Posterior cingulate gyrus (tissue), 11 donors: Measurements from ENCODE around the gene SLCO4A1.

Experiments used
- DNase-seq, 10 donors: peaks; one replicate each; pipeline versions ENCODE4 v3.0.0 to v3.0.0-alpha.2; 2020 to 2021; ENCODE audit warnings: mixed read lengths in 3 of 10
- intact Hi-C: fragments of 100-400 bp; cut with DNase I; formaldehyde crosslinking; loops from one replicate; pipeline ENCODE4 v1.15.1; 2023

The SLCO4A1 gene

GRCh38 chr20:62693524-62693922, 51.2 kb downstream of the SLCO4A1 start:
- intact Hi-C loops = no loop called here

GRCh38 chr20:62694106-62694505, 51.8 kb downstream of the SLCO4A1 start:
- no peak for DNase-seq
- intact Hi-C loops = no loop called here

More at GRCh38 chr20:62693524-62693922, 51.2 kb downstream of the SLCO4A1 start:
- no peak for DNase-seq

- DNase-seq = peak in 1 of 10 donors; percentile 77
- intact Hi-C loops = no loop called here
Observed at GRCh38 chr20:62694868-62695267, 52.6 kb downstream of the SLCO4A1 start.

GRCh38 chr20:62695448-62696414, 53.4 kb downstream of the SLCO4A1 start:
- DNase-seq = peak in 2 of 10 donors; percentile 38 to 66

GRCh38 chr20:62696434-62696957, 54.2 kb downstream of the SLCO4A1 start:
- intact Hi-C loops = no loop called here
- peak in 1 of 10 donors; percentile 17 for DNase-seq

More at GRCh38 chr20:62695448-62696414, 53.4 kb downstream of the SLCO4A1 start:
- intact Hi-C loops = no loop called here

GRCh38 chr20:62696989-62697388, 54.7 kb downstream of the SLCO4A1 start:
- intact Hi-C loops = no loop called here
- peak in 1 of 10 donors; percentile 31 for DNase-seq

GRCh38 chr20:62697468-62697912, 55.2 kb downstream of the SLCO4A1 start:
- intact Hi-C loops = no loop called here
- DNase-seq = peak in 8 of 10 donors; percentile 23 to 93 (median 60)

GRCh38 chr20:62698231-62698630, 55.9 kb downstream of the SLCO4A1 start:
- intact Hi-C loops = no loop called here
- peak in 2 of 10 donors; percentile 65 to 67 for DNase-seq

- peak in 2 of 10 donors; percentile 59 to 62 for DNase-seq
- intact Hi-C loops = no loop called here
Observed at GRCh38 chr20:62699296-62699695, 57.0 kb downstream of the SLCO4A1 start.

GRCh38 chr20:62699741-62700140, 57.4 kb downstream of the SLCO4A1 start:
- peak in 2 of 10 donors; percentile 66 to 83 for DNase-seq
- intact Hi-C loops = no loop called here

- intact Hi-C loops = no loop called here
- DNase-seq = peak in 2 of 10 donors; percentile 70 to 73
Observed at GRCh38 chr20:62700261-62700930, 58.1 kb downstream of the SLCO4A1 start.

GRCh38 chr20:62701161-62702012, 59.1 kb downstream of the SLCO4A1 start:
- intact Hi-C loops = no loop called here

GRCh38 chr20:62702013-62702300, 59.7 kb downstream of the SLCO4A1 start:
- intact Hi-C loops = no loop called here

More at GRCh38 chr20:62701161-62702012, 59.1 kb downstream of the SLCO4A1 start:
- peak in 2 of 10 donors; percentile 64 to 77 for DNase-seq

GRCh38 chr20:62702895-62703852, 60.9 kb downstream of the SLCO4A1 start:
- DNase-seq = peak in 2 of 10 donors; percentile 71 to 75
- intact Hi-C loops = no loop called here

More at GRCh38 chr20:62702013-62702300, 59.7 kb downstream of the SLCO4A1 start:
- peak in 2 of 10 donors; percentile 76 to 79 for DNase-seq

GRCh38 chr20:62703853-62704228, 61.5 kb downstream of the SLCO4A1 start:
- DNase-seq = peak in 1 of 10 donors; percentile 35
- intact Hi-C loops = no loop called here

GRCh38 chr20:62704341-62704948, 62.1 kb downstream of the SLCO4A1 start:
- DNase-seq = peak in 7 of 10 donors; percentile 25 to 90 (median 62)
- intact Hi-C loops = no loop called here

- peak in 1 of 10 donors; percentile 78 for DNase-seq
- intact Hi-C loops = no loop called here
Observed at GRCh38 chr20:62705627-62706026, 63.3 kb downstream of the SLCO4A1 start.

GRCh38 chr20:62706344-62706743, 64.0 kb downstream of the SLCO4A1 start:
- intact Hi-C loops = no loop called here
- DNase-seq = peak in 2 of 10 donors; percentile 66 to 71
